K562 (cell line): Measurements from ENCODE around the gene NEXN. TPM values are rescaled to one million over a fixed set of nuclear protein-coding genes. Genes with fewer than 3 reads are reported as not detected.

Experiments
- BMI1 ChIP-seq: fragments of 150-350 bp; IDR thresholded peaks from 2 replicates; pipeline ENCODE4 v1.6.1; 2014; ENCODE audit warnings: low read length
- DPF2 ChIP-seq: fragments of 450-650 bp; IDR thresholded peaks from 2 replicates; pipeline ENCODE4 v1.6.1; 2016
- GABPB1 ChIP-seq: sonication (generic); formaldehyde crosslinking; IDR thresholded peaks from 2 replicates; pipeline ENCODE4 v1.8.0; 2022; ENCODE audit warnings: mild to moderate bottlenecking, missing genetic modification reagents
- JUND ChIP-seq, 2 experiments: IDR thresholded peaks; 2 replicates in 1 of 2; 3 replicates in 1 of 2; pipeline ENCODE4 v1.6.1; 2011; ENCODE audit warnings: borderline replicate concordance in 2 of 2, low read depth in 2 of 2, low read length in 2 of 2, improper control_type of control experiment in 1 of 2, missing biosample characterization in 1 of 2, missing genetic modification characterization in 1 of 2, missing genetic modification reagents in 1 of 2
- ZNF197 ChIP-seq: fragments of 200-800 bp; sonication (Bioruptor generic); IDR thresholded peaks from 2 replicates; pipeline ENCODE4 v1.6.1; 2016; ENCODE audit warnings: low read depth, missing genetic modification characterization, missing compliant biosample characterization
- ZNF408 ChIP-seq: fragments of 250-450 bp; sonication (Bioruptor Pico); IDR thresholded peaks from 2 replicates; pipeline ENCODE4 v1.4.0; 2020; ENCODE audit warnings: low read depth, mild to moderate bottlenecking, moderate library complexity
- ZNF717 ChIP-seq: fragments of 250-450 bp; sonication (Bioruptor Pico); IDR thresholded peaks from 2 replicates; pipeline ENCODE4 v1.5.0; 2021
- polyA plus RNA-seq, 8 experiments: library from polyadenylated mRNA; depleted of rRNA in 4 of 8; stranded (reverse) in 5 of 8; unstranded in 3 of 8; fragments of >200 nt; fragmentation: Nextera tagmentation in 2 of 8; fragmentation: Illumina TruSeq in 1 of 8; extraction: Ambion mirVana in 2 of 8; extraction: Trizol in 1 of 8; gene quantifications; 2 replicates each; pipeline versions ENCODE4 v1.2.1 to v1.2.3, GENCODE V29; 2011 to 2014; ENCODE audit warnings: inconsistent platforms in 1 of 8, missing spikeins in 1 of 8
- total RNA-seq, 7 experiments: library from RNA; depleted of rRNA in 6 of 7; stranded (reverse); fragments of >200 nt in 6 of 7; fragmentation: Illumina TruSeq in 2 of 7; extraction: Trizol in 2 of 7; gene quantifications; 2 replicates each; pipeline versions ENCODE4 v1.2.1 to v1.2.3, GENCODE V29; 2011 to 2021; ENCODE audit warnings: low replicate concordance in 1 of 7
- TF ChIP-seq, protein P1 (sequence below): fragments of 450-650 bp; IDR thresholded peaks from 2 replicates; pipeline ENCODE4 v1.6.1; 2016; ENCODE audit warnings: low read depth
- TF ChIP-seq, protein P2 (sequence below), 2 experiments: fragments of 450-650 bp; formaldehyde crosslinking in 1 of 2; IDR thresholded peaks; 2 replicates each; pipeline versions ENCODE4 v1.4.0 to v1.6.1; 2014 to 2020; ENCODE audit warnings: mild to moderate bottlenecking in 2 of 2, borderline replicate concordance in 1 of 2, low read depth in 1 of 2

Gene NEXN
- total and polyA plus RNA-seq, 9 of the 15 experiments (the other 6 are each of a cell fraction or from before 2014, with no cell fraction given) = 0.18 to 1.8 (median 0.76) TPM

DNA sequence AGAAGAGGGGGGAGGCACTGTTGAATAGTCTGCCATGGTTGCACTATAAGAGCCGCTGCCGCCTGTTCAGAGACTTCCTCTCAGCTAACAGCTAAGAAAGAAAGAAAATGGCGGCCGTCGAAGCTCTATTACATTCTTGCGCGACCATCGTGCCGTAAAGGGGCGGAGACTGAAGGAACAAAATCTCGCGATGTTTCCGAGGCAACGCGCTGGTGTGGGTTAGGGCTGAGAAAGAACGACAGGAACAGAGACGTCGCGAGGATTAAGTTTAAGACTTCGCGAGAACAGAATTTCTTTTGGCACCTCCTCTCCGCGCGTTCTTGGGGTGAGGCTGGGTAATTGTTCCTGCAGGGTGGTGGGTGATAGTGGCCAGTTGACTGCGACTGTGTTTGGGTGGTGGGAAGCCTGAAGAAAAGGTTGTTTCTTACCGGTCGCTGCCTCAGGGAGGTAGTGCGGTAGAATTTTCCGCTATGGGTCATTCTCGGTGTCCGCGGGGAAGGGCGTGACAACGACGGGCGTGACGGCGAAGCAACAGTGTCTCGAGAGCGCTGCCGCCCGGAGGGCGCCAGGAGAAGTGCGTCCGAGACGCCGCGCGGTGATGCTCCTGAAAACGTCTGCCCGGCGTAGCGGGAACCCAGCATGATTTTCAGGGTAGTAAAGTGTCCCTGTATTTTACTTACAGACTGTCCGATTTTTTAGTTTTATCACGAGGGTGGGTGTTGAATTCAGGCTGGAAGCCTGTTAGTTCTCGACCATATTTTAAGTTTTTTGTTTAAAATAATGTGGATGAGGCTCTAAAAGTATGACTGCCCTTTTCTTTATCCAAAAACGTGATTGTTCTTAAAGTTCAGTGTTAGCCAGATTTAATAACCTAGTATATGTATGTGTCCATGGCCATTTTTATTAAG is 90.8 kb downstream of the NEXN start, which contains the start of gene FUBP1 (continued):
- TF ChIP-seq, protein P1, sequence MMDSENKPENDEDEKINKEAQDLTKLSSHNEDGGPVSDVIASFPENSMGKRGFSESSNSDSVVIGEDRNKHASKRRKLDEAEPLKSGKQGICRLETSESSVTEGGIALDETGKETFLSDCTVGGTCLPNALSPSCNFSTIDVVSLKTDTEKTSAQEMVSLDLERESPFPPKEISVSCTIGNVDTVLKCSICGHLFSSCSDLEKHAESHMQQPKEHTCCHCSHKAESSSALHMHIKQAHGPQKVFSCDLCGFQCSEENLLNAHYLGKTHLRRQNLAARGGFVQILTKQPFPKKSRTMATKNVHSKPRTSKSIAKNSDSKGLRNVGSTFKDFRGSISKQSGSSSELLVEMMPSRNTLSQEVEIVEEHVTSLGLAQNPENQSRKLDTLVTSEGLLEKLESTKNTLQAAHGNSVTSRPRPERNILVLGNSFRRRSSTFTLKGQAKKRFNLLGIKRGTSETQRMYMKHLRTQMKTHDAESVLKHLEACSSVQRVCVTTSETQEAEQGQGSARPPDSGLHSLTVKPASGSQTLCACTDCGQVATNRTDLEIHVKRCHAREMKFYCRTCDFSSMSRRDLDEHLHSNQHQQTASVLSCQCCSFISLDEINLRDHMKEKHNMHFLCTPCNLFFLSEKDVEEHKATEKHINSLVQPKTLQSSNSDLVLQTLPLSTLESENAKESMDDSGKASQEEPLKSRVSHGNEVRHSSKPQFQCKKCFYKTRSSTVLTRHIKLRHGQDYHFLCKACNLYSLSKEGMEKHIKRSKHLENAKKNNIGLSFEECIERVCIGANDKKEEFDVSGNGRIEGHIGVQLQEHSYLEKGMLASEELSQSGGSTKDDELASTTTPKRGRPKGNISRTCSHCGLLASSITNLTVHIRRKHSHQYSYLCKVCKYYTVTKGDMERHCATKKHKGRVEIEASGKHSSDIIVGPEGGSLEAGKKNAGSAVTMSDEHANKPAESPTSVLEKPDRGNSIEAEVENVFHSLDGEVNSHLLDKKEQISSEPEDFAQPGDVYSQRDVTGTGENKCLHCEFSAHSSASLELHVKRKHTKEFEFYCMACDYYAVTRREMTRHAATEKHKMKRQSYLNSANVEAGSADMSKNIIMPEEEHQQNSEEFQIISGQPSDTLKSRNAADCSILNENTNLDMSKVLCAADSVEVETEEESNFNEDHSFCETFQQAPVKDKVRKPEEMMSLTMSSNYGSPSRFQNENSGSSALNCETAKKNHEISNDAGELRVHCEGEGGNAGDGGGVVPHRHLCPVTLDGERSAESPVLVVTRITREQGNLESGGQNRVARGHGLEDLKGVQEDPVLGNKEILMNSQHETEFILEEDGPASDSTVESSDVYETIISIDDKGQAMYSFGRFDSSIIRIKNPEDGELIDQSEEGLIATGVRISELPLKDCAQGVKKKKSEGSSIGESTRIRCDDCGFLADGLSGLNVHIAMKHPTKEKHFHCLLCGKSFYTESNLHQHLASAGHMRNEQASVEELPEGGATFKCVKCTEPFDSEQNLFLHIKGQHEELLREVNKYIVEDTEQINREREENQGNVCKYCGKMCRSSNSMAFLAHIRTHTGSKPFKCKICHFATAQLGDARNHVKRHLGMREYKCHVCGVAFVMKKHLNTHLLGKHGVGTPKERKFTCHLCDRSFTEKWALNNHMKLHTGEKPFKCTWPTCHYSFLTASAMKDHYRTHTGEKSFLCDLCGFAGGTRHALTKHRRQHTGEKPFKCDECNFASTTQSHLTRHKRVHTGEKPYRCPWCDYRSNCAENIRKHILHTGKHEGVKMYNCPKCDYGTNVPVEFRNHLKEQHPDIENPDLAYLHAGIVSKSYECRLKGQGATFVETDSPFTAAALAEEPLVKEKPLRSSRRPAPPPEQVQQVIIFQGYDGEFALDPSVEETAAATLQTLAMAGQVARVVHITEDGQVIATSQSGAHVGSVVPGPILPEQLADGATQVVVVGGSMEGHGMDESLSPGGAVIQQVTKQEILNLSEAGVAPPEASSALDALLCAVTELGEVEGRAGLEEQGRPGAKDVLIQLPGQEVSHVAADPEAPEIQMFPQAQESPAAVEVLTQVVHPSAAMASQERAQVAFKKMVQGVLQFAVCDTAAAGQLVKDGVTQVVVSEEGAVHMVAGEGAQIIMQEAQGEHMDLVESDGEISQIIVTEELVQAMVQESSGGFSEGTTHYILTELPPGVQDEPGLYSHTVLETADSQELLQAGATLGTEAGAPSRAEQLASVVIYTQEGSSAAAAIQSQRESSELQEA = no peak; the same call in 1 of the 2 replicates
- TF ChIP-seq ZNF717 (CRISPR knock-in tag) = no peak
- TF ChIP-seq DPF2 = peak; percentile 44
- TF ChIP-seq ZNF197 (CRISPR knock-in tag) = no peak; the same call in 1 of the 2 replicates
- TF ChIP-seq GABPB1 (CRISPR knock-in tag) = peak; percentile 38; the same call in 1 of the 2 replicates
- TF ChIP-seq, protein P2, sequence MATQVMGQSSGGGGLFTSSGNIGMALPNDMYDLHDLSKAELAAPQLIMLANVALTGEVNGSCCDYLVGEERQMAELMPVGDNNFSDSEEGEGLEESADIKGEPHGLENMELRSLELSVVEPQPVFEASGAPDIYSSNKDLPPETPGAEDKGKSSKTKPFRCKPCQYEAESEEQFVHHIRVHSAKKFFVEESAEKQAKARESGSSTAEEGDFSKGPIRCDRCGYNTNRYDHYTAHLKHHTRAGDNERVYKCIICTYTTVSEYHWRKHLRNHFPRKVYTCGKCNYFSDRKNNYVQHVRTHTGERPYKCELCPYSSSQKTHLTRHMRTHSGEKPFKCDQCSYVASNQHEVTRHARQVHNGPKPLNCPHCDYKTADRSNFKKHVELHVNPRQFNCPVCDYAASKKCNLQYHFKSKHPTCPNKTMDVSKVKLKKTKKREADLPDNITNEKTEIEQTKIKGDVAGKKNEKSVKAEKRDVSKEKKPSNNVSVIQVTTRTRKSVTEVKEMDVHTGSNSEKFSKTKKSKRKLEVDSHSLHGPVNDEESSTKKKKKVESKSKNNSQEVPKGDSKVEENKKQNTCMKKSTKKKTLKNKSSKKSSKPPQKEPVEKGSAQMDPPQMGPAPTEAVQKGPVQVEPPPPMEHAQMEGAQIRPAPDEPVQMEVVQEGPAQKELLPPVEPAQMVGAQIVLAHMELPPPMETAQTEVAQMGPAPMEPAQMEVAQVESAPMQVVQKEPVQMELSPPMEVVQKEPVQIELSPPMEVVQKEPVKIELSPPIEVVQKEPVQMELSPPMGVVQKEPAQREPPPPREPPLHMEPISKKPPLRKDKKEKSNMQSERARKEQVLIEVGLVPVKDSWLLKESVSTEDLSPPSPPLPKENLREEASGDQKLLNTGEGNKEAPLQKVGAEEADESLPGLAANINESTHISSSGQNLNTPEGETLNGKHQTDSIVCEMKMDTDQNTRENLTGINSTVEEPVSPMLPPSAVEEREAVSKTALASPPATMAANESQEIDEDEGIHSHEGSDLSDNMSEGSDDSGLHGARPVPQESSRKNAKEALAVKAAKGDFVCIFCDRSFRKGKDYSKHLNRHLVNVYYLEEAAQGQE (IDR thresholded peaks at IDR 0.05; ENCODE audit: borderline replicate concordance) = peak; percentile 21; the same call in 1 of the 2 replicates
- TF ChIP-seq, protein P2 (CRISPR knock-in tag; IDR thresholded peaks at IDR 0.05; ENCODE audit: low read depth) = no peak
- TF ChIP-seq ZNF408 (CRISPR knock-in tag) = no peak
- peak; percentile 55 for TF ChIP-seq JUND (IDR thresholded peaks at IDR 0.05; ENCODE audit: borderline replicate concordance, low read depth, low read length)
- peak; percentile 52; the same call in 1 of the 3 replicates for TF ChIP-seq JUND (tag; IDR thresholded peaks at IDR 0.05; ENCODE audit: borderline replicate concordance, low read depth, low read length)
- 0 out of 2 replicates have a peak, but pooled peaks have one; percentile 33 for TF ChIP-seq BMI1
